Anterior cingulate cortex (tissue), 58 donors: ENCODE data around the gene TXNDC11.

ENCODE experiments used
- DNase-seq, 58 donors: peaks; one replicate each; lab custom pipeline; 2025; lab: John Stamatoyannopoulos, UW

Gene TXNDC11

DNA sequence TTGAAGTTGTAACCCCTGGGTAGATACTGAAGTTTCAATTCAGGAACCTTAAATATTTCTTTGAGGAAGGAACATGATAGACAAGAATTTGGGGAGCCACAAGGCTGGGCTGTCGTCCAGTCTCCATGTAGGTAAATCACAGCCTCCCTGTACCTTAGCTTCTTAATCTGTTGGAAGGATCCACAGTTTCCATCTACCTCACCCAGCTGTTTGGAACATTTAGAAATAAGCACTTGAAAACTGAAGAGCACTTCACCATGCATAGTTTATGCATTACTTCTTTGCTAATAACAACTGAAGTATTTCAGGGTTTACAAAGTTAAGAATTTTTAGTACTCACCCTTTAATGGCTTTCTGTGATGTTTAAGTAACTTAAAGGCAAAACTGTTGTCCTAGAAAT, 17.2 kb downstream of the TXNDC11 start:
- no peak for DNase-seq

- no peak for DNase-seq
Observed at GRCh38 chr16:11722468-11722808, 20.2 kb downstream of the TXNDC11 start.

DNA sequence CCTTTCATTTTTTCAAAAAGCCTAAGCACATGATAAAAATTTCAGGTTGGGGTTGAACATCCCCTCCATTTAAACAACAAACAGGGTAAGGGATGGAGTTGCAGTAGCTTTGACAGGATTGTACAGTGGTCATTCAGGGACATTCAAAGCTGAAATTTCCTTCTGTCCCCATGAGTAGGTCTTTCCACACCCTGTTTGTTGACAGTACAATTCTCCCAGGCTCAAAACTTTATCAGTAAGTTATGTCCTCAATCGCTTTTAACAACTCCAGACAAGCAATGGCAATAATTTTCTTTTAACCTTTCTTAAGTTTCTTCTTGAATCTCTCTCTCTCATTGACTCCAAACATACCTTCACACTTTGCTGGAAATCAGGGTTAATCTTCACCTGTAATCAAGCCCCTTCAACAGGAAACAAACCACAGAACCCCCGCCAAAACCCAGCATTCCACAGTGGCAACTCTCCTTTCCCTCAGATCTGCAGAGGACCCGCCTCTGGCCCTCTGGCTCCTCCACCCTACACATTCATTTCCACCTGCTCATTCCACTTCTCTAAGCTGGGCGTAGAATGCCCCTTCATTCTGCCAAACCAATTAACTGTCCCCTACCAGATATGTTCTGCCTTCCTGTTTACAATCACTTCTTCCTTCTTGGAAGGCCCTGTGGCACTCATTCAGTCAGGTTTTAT, 20.7 kb downstream of the TXNDC11 start:
- no peak for DNase-seq

DNA sequence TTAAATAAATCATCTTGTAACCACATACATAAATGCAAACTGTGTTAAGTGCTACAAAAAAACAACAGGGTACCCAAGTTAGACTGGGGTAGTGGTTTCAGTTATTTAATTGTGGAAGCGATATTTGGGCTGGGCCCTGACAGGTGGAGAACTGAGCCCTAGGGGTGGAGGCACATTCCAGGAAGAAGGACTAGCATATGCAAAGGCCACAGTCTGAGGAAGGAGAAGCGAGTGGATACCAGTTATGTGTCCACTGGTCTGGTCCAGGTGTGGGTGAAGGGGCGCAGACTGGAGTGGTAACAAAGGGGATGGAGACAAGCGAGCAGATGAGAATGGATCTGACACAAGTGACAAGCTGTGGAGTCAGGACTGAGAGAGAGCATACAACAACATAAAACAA, 22.9 kb downstream of the TXNDC11 start:
- DNase-seq: no peak

GRCh38 chr16:11719171-11719570, 23.5 kb downstream of the TXNDC11 start:
- no peak for DNase-seq

- DNase-seq: no peak
Observed at GRCh38 chr16:11717811-11718210, 24.8 kb downstream of the TXNDC11 start.

DNA sequence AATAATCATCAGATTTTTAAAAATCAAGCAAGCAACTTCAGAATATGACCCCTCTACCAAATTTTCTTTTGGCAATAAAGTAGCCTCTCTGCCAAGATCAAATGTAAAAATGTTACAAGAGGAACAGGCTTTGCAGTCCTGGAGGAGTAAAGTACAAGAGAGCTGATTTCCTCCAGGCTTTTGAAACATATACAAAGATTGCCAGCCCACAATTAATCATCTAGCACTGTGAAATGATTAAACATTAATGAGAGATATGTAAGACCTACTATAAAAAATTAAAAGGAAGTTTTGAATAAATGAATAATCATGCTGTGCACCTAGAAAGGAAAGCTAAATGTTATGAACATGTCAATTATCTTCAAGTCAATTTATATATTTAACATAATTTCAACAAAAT, 26.3 kb downstream of the TXNDC11 start:
- DNase-seq: no peak

- DNase-seq: no peak
Observed at GRCh38 chr16:11715246-11715947, 27.3 kb downstream of the TXNDC11 start.

DNA sequence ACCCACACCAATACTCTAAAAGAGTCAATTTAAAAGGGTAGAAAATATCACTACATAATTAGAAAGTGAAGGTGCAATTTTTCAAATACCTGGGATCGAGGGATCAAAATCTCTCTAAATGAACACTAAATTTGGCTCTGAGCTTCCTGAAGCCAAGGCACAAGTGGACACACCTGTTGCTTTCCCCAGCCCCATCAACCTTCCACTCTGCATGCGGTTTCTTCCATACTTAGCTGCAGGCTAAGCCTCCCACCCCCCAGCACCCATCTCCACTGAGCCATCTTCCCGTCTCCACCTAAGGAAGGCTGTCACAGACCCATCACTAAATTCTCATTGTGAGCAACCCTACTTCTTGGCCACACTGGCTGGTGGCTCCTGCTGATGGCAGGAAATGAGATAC, 30.5 kb downstream of the TXNDC11 start:
- no peak for DNase-seq

DNA sequence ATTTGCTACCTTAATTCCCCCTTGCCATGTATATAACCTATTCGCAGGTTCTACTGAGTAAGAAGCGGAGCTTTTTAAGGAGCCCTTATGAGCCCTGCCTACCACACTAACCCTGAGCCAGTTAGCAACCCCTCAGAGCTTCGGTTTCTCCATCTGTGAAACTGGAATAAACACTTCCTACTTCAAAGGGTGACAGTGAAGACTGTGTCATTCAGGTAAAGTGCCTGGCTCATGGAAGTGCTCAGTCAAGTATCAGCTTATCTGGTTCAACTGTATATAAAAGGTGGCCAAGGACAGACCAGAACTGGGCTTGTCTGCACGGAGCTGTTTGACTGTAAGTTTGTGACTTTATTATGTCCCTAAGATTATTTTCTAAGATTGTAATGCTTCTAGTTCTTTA, 31.0 kb downstream of the TXNDC11 start:
- no peak for DNase-seq

DNA sequence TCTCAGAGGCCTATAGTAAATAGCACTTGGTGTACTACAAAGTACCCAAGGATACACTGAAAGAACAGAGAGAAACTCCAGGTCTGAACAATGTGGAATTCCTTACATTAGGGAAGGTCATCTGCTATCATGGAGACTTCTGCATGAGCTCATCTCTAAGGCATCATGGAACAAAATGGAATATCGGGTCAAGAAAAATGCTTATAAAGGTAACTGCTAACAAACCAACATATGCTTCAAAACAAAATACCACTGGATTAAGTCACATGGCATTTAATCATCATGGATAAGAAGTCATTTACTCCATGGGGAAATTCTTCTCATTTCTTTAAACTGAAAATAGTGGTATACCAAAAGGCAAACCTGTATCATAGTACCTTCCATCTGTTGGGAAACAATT, 34.2 kb downstream of the TXNDC11 start:
- no peak for DNase-seq

DNA sequence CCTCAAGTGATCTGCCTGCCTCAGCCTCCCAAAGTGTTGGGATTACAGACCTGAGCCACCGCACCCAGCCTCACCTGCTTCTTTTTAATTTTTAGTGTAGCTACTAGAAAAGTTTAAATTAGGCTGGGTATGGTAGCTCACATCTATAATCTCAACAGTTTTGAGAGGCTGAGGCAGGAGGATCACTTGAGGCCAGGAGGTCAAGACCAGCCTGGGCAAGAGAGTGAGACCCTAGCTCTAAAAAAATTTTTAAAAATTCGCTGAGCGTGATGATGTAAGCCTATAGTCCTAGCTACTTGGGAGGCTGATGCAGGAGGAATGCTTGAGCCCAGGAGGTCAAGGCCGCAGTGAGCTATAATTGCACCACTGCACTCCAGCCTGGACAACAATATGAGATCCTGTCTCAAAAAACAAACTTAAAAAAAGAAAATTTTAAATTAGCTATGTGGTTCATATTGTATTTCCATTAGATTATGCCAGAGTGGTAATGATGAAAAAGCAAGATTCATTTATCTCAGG, 34.9 kb downstream of the TXNDC11 start:
- DNase-seq: no peak

- peak in 19 of 58 donors; percentile 7 to 56 (median 16) for DNase-seq
Observed at GRCh38 chr16:11706180-11706742, 36.4 kb downstream of the TXNDC11 start.

DNA sequence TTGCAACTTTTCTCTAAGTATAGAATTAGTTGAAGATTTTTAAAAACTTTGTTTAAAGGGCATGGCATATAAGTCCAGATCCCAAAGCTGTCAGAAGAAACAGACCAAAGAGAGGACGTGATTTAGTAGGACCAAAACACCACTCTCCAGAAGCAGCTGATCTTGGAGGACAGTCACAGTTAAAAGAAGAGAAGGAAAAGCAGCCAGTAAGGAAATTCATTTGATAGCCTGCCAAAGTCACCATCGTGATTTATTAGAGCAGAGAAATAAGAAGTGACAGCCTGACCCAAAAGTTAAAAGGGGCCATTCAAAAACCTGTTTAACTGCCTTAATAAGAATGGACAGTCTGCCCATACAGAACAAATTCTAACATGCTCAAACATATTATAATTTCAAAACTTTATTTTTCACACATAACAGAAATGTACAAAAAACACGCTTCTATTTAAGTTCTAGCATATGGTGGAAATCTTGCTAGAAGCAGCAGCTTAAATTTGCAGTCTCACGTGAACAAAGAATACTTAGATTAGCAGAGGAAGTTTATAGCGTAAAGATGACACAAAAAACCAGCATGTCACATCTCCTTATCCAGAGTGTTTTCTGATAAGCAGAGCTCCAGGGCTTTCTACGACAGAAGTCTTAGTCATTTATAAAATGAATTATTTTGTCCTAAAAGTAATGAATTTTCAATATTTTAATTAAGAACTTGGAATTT, 37.2 kb downstream of the TXNDC11 start:
- peak in 1 of 58 donors; percentile 15 for DNase-seq

- no peak for DNase-seq
Observed at GRCh38 chr16:11700264-11701029, 42.2 kb downstream of the TXNDC11 start.

DNA sequence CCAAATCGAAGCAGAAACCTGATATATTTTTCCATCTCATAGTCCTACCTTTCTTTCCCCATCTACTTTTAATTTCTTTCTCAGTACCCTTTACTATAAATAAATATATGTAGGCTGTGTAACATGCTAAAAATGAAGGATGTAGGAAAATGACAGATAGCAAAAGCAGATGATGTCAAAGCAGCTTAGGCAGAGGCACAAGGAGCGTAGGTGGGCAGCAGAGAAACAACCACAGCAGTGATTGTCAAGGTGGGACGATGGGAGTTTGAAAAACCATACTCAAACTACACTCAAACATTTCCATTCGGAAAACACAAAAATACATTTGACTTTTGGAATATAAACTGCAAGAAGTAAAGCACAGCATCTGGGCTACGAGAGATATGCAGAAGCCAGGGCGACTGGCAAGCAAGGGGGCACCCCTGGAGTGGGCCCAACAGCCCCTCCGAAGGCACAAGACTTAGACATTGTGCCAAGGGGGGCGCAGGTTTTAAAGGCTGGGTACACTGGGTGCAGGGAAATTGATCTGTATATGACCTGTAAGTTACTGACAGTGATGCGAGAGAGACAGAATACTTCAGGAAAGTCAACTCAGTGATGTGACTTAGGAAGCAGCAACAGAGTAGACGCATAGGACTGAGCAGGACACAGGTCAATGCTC, 43.3 kb downstream of the TXNDC11 start:
- peak in 2 of 58 donors; percentile 26 to 34 for DNase-seq

DNA sequence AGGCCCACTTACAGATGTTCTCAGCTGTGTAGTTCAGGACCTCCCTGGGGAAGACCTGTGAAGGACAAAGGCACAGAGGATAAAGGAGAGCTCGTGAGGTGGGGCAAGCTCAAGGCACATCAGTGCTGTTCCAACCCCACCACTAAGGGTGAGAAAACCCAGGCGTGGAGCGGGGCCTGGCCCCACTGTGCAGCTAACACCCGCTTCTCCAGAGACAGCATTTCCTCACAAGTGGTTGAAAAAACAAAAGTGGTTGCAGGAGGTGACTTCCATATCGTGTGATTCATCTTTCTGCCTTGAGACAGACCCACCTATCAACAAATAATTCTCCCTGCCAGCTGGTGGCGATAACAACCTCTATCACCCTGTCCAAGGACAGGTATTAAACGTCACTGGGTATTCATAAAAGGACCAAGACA, 44.4 kb downstream of the TXNDC11 start:
- no peak for DNase-seq

GRCh38 chr16:11697319-11697718, 45.3 kb downstream of the TXNDC11 start:
- peak in 24 of 58 donors; percentile 12 to 76 (median 36) for DNase-seq

- no peak for DNase-seq
Observed at GRCh38 chr16:11696266-11697012, 46.2 kb downstream of the TXNDC11 start.
